ENCODE results near the gene CDC6. TPM values are rescaled to one million over a fixed set of nuclear protein-coding genes. Genes with fewer than 3 reads are reported as not detected.
"Not testable (repeated sequence)": the region's sequence is repeated elsewhere in the genome, so short reads cannot be mapped to it uniquely, and the experiment has no call there.

CDC6 gene
- total RNA-seq, 1 experiment from 2014 or later: 96.8 TPM

DNA sequence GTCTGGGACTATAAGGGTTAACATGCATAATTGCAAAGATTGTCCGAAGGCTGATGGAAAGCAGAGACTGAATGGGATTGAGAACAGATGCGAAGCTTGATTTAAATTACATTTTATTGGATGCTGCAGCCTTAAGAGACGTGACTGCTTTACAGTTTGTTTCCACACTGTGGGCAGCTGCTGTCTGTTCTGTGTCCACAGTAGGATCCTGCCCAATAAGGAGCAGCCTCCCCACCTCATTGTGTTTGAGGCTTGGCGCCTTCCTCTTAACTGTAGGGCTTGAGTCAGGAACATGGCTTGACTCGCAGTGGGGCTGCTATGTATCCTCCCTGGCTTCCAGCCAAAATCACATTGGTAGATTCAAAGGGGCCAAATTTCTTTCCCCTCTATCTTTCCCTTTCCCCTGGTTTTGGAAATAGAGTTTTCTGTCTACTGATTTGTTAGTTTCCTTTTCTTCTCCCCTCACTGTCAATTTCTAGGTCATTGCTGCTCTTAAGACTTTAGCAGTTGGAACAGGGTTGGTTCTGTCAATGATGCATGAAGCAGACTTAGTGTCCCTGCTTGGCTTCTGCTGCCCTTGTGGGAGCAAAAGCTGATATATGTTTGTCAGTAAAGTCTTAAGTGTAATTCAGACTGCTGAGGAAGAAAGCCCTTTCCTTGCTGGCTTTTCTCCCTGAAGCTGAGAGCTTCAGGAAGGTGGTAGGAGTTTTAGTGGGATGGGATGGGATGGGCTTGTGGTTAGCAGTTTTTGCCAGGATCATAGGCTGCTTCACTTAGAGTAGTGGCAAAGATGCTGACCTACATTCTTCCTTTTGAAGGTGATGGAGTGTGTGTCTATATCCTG lies 16.3 kb downstream of the CDC6 start:
- Mint-ChIP-seq H3K4me3 (ENCODE audit: unreplicated experiment) (no peak overlapping the region), H3K36me3 (ENCODE audit: insufficient read depth, unreplicated experiment) (peaks cover 22% of the 10 kb centered on the region), H3K4me1 (ENCODE audit: insufficient read depth, unreplicated experiment) (peaks cover 11% of the 10 kb centered on the region), H3K27me3 (ENCODE audit: insufficient read depth, unreplicated experiment) (no peaks in the 10 kb centered on the region), H3K9me3 (ENCODE audit: unreplicated experiment) (no peaks in the 10 kb centered on the region), H3K27ac (ENCODE audit: low read depth, unreplicated experiment) (no peak overlapping the region)
- TF ChIP-seq, protein P1, sequence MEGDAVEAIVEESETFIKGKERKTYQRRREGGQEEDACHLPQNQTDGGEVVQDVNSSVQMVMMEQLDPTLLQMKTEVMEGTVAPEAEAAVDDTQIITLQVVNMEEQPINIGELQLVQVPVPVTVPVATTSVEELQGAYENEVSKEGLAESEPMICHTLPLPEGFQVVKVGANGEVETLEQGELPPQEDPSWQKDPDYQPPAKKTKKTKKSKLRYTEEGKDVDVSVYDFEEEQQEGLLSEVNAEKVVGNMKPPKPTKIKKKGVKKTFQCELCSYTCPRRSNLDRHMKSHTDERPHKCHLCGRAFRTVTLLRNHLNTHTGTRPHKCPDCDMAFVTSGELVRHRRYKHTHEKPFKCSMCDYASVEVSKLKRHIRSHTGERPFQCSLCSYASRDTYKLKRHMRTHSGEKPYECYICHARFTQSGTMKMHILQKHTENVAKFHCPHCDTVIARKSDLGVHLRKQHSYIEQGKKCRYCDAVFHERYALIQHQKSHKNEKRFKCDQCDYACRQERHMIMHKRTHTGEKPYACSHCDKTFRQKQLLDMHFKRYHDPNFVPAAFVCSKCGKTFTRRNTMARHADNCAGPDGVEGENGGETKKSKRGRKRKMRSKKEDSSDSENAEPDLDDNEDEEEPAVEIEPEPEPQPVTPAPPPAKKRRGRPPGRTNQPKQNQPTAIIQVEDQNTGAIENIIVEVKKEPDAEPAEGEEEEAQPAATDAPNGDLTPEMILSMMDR (IDR thresholded peaks at IDR 0.05; ENCODE audit: unreplicated experiment): no peak
- intact Hi-C loops (cut with micrococcal nuclease): loop anchor here (1.0 to 5.0 kb wide), 2 partner anchors 51 to 113 kb away; partner anchors contain the start of gene TOP2A
- POLR2A ChIA-PET: interaction anchor here (0.5 to 1.5 kb wide), 8 partner anchors 8 to 319 kb away, joined by 3 to 5 read pairs (median 4); no protein-coding TSS in a partner anchor
- no peak for DNase-seq (ENCODE audit: unreplicated experiment)
- BruUV-seq (replicated peaks): no TSS peak
- CTCF ChIA-PET: interaction anchor here (0.6 to 19.0 kb wide), 29 partner anchors 8 to 613 kb away, joined by 3 to 396 read pairs (median 3); partner anchors contain the start of genes GJD3 and TOP2A

DNA sequence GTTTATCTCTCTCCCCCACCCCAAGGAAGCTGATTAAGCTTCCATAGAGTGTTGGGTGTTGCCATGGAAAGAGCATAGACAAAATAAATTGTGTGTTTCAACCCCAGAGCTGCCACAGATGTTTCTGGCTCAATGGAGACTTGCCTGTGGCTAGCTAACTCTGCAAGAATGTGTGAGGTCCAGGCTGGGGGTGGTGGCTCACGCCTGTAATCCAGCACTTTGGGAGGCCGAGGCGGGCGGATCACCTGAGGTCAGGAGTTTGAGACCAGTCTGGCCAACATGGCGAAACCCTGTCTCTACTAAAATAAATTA lies 16.8 kb downstream of the CDC6 start:
- H3K27ac Mint-ChIP-seq (ENCODE audit: low read depth, unreplicated experiment); H3K27me3 Mint-ChIP-seq (ENCODE audit: insufficient read depth, unreplicated experiment); BruUV-seq (replicated peaks); H3K4me3 Mint-ChIP-seq (ENCODE audit: unreplicated experiment); H3K9me3 Mint-ChIP-seq (ENCODE audit: unreplicated experiment); DNase-seq (ENCODE audit: unreplicated experiment): not testable (repeated sequence)
- ChIA-PET POLR2A (interaction anchor here (0.9 to 1.4 kb wide), 2 partner anchors 11 to 13 kb away, joined by 3 to 5 read pairs; no protein-coding TSS in a partner anchor), CTCF (interaction anchor here (0.6 to 19.0 kb wide), 17 partner anchors 7 to 612 kb away, joined by 3 to 396 read pairs (median 5); partner anchors contain the start of genes GJD3 and TOP2A)
- H3K36me3 Mint-ChIP-seq (ENCODE audit: insufficient read depth, unreplicated experiment): peaks cover 17% of the 10 kb centered on the region
- intact Hi-C loops (cut with micrococcal nuclease): loop anchor here (5.0 kb wide), 1 partner anchor 113 kb away; the partner anchor contains the start of gene TOP2A
- H3K4me1 Mint-ChIP-seq (ENCODE audit: insufficient read depth, unreplicated experiment): peaks cover 11% of the 10 kb centered on the region

DNA sequence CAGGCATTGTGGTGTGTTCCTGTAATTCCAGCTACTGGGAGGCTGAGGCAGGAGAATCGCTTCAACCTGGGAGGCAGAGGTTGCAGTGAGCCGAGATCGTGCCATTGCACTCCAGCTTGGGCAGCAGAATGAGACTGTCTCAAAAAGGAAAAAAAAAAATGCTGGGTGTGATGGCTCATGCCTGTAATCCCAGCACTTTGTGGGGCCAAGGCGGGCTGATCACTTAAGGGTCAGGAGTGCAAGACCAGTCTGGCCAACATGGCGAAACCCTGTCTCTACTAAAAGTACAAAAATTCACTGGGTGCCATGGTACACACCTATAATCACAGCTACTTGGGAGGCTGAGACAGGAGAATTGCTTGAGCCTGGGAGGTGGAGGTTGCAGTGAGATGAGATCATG lies 17.2 kb downstream of the CDC6 start:
- POLR2A ChIA-PET: interaction anchor here (0.7 to 1.4 kb wide), 4 partner anchors 10 to 130 kb away, joined by 3 to 5 read pairs (median 4); no protein-coding TSS in a partner anchor
- H3K27me3 Mint-ChIP-seq (ENCODE audit: insufficient read depth, unreplicated experiment); BruUV-seq (replicated peaks); H3K27ac Mint-ChIP-seq (ENCODE audit: low read depth, unreplicated experiment); DNase-seq (ENCODE audit: unreplicated experiment); H3K4me3 Mint-ChIP-seq (ENCODE audit: unreplicated experiment); H3K9me3 Mint-ChIP-seq (ENCODE audit: unreplicated experiment): not testable (repeated sequence)
- CTCF ChIA-PET: interaction anchor here (0.6 to 19.0 kb wide), 14 partner anchors 12 to 612 kb away, joined by 3 to 396 read pairs (median 4); partner anchors contain the start of genes GJD3 and TOP2A
- peaks cover 13% of the 10 kb centered on the region for H3K36me3 Mint-ChIP-seq (ENCODE audit: insufficient read depth, unreplicated experiment)
- intact Hi-C loops (cut with micrococcal nuclease): loop anchor here (5.0 kb wide), 1 partner anchor 112 kb away; the partner anchor contains the start of gene TOP2A
- peaks cover 11% of the 10 kb centered on the region for H3K4me1 Mint-ChIP-seq (ENCODE audit: insufficient read depth, unreplicated experiment)

DNA sequence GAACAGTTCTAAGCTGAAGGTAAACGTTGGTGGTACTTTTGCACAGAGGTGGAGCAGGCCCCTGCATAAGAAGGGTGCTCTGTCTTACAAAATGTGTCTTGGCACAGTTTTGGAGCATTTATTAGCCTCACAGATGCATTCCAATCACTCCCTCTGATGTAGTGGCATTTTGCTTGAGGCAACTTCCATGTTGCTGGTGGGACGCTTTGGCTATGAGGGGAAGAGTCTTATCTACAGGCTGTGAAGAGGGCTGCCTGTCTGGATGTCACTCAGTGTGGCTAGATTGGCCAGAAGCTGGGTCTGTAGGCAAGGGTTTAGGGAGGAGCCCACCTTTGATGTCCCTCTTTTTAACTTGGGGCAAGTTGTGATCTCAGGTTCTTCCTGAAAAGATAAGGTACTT lies 18.7 kb downstream of the CDC6 start:
- intact Hi-C loops (cut with micrococcal nuclease): no loop called here
- no peak overlapping the region for H3K4me3 Mint-ChIP-seq (ENCODE audit: unreplicated experiment)
- CTCF ChIA-PET: interaction anchor here (0.6 to 19.0 kb wide), 9 partner anchors 10 to 254 kb away, joined by 3 to 396 read pairs (median 5); partner anchors contain the start of genes GJD3 and TOP2A
- no peak for DNase-seq (ENCODE audit: unreplicated experiment)
- POLR2A ChIA-PET: interaction anchor here (0.5 to 2.0 kb wide), 2 partner anchors 12 to 159 kb away, joined by 3 to 11 read pairs; no protein-coding TSS in a partner anchor
- BruUV-seq (replicated peaks): no TSS peak
- TF ChIP-seq, protein P1 (IDR thresholded peaks at IDR 0.05; ENCODE audit: unreplicated experiment): no peak
- no peaks in the 10 kb centered on the region for H3K27me3 Mint-ChIP-seq (ENCODE audit: insufficient read depth, unreplicated experiment)
- H3K27ac Mint-ChIP-seq (ENCODE audit: low read depth, unreplicated experiment): no peak overlapping the region
- no peaks in the 10 kb centered on the region for H3K36me3 Mint-ChIP-seq (ENCODE audit: insufficient read depth, unreplicated experiment)
- H3K9me3 Mint-ChIP-seq (ENCODE audit: unreplicated experiment): no peaks in the 10 kb centered on the region
- peaks cover 20% of the 10 kb centered on the region for H3K4me1 Mint-ChIP-seq (ENCODE audit: insufficient read depth, unreplicated experiment)

All from MCF 10A (cell line).